COLO668 (cell line): Measurements from ENCODE around the gene TM7SF3.

Experiments used
- DNase-seq: peaks from one replicate; lab custom pipeline; 2025; ENCODE audit not compliant: unreplicated experiment; lab: John Stamatoyannopoulos, UW

The TM7SF3 gene

GRCh38 chr12:26935636-26936378, 78.4 kb downstream of the TM7SF3 start:
- no peak for DNase-seq

GRCh38 chr12:26929590-26929989, 84.6 kb downstream of the TM7SF3 start:
- DNase-seq: no peak

GRCh38 chr12:26928661-26929060, 85.5 kb downstream of the TM7SF3 start:
- no peak for DNase-seq
